HG02970 (cell line): ENCODE results near the gene MYBPH.

Source experiments
- ATAC-seq: cut with Tn5 transposase; IDR thresholded peaks from one replicate; pipeline ENCODE4 v1.9.1; 2021; ENCODE audit warnings: mild to moderate bottlenecking, moderate library complexity, moderate number of reproducible peaks; ENCODE audit not compliant: unreplicated experiment, low FRiP score

The MYBPH gene, protein sequence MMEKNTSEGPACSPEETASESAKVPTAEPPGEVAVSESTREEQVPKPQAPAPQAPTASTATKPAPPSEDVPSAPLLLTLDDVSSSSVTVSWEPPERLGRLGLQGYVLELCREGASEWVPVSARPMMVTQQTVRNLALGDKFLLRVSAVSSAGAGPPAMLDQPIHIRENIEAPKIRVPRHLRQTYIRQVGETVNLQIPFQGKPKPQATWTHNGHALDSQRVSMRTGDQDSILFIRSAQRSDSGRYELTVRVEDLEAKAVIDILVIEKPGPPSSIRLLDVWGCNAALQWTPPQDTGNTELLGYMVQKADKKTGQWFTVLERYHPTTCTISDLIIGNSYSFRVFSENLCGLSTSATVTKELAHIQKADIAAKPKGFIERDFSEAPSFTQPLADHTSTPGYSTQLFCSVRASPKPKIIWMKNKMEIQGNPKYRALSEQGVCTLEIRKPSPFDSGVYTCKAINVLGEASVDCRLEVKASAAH

GRCh38 chr1:203175237-203175826 is at the start of gene MYBPH:
MYBPH (minus strand) TSS chr1:203175826; CDS start chr1:203175755, 71 bp downstream.
- no peak for ATAC-seq

DNA sequence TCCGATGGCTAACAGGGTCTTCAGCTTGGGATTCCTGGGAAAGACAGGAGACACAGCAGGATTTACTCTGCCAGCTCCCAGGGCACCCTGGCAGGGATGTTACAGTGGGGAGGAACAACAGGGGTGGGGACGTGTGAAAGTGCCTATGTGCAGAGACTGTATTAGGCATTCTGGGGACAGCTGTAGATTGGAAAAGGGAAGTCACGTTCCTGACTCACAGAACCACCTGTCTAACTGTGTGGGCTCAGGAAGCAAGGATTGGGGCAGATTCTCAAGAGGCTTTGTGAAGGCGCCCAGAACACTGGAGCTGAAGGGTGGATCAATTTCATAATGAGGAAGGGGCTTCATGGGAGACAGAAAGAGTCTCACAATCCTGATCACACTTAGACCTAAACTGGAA is 49.4 kb upstream of the MYBPH start:
- ATAC-seq = no peak

GRCh38 chr1:203223012-203223775 is 47.6 kb upstream of the MYBPH start:
- no peak for ATAC-seq

GRCh38 chr1:203219934-203220333 is 44.3 kb upstream of the MYBPH start:
- no peak for ATAC-seq

GRCh38 chr1:203219171-203219570 is 43.5 kb upstream of the MYBPH start:
- ATAC-seq = no peak

DNA sequence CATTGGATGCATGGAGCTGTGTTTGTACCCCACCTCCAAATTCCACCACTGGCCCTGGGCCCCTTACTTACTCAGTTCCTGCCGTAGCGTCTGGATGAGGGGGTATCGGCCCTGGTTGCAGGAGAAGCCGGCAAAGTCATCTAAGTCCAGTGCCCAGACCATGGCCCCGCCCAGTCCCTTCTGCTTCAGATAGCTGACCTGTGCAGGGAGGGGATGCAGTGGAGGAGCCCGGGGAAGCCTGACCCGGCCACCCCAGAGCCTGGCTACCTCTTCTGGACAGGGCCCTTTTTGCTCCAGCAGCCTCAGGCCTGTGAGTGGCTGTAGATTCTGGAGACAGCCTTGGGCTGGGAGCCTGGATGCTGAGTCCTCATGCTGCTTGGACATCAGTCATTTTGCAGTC is 42.0 kb upstream of the MYBPH start:
- ATAC-seq = no peak

- ATAC-seq = no peak
Measured at GRCh38 chr1:203217139-203217655, 41.6 kb upstream of the MYBPH start.

DNA sequence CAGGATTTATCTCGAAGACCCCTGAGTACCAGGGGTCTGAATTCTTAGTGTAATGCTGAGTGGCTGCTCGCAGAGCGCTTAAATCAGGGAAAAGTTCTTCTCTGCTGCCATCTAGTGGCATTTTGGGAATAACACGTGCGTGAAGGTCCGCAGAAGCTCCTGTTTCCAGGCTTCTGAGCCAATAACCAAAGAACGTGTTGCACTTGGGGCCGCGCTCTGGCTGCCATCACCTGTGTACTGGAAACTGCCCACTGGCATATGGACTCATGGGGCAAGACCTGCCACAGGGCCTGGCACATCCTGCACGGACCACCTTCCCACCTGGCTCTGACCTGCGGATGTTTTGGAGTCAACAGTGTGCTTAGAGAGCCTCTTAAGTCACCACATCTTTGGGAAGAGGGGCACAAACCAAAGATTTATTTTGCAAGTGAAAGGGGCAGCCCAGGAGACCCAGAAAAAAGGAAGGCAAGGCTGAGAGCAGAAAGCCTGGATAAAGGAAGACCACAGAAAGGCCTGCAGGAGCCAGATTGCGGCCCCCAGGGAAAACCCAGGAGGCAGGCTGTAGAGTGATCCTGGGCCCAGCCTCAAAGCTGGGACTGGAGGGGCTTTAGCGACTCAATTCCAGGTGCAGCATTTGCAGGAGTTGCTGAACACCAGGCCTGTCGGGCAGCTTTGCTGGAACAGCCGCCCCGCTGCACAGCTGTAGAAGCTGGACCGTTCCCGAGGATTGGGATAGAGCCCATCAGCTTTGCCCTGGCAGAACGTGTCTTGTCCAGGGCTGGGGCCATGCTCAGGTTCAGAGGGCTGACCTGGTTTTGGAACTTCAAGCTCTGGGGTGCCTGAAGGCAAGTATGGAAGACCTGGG is 40.9 kb upstream of the MYBPH start:
- no peak for ATAC-seq

- ATAC-seq = no peak
Measured at GRCh38 chr1:203215573-203215972, 39.9 kb upstream of the MYBPH start.

- ATAC-seq = no peak
Measured at GRCh38 chr1:203214871-203215270, 39.2 kb upstream of the MYBPH start.

- ATAC-seq = no peak
Measured at GRCh38 chr1:203213126-203213525, 37.5 kb upstream of the MYBPH start.

- ATAC-seq = no peak
Measured at GRCh38 chr1:203211812-203212211, 36.2 kb upstream of the MYBPH start.

- ATAC-seq = no peak
Measured at GRCh38 chr1:203210988-203211387, 35.4 kb upstream of the MYBPH start.

GRCh38 chr1:203210350-203210749 is 34.7 kb upstream of the MYBPH start:
- ATAC-seq = no peak

DNA sequence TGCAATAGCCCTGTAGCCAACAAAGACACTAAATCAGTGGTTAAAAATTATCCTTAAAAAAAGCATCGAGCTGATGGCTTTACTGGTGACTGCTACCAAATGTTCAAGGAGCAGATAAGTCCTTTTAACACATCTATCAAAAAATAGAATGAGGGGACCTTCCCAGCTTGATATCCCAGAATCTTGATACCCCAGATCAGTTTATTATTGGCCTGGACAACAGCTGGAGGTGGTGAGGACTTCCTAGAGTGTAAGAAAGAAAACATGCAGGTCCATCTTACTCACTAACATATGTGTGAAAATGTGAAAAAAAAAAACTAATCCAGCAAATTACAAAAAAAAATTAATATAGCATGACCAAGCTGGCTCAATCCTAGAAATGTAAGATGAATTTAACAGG is 32.6 kb upstream of the MYBPH start:
- no peak for ATAC-seq

GRCh38 chr1:203207751-203208150 is 32.1 kb upstream of the MYBPH start:
- no peak for ATAC-seq

GRCh38 chr1:203206129-203206687 is 30.6 kb upstream of the MYBPH start:
- no peak for ATAC-seq

DNA sequence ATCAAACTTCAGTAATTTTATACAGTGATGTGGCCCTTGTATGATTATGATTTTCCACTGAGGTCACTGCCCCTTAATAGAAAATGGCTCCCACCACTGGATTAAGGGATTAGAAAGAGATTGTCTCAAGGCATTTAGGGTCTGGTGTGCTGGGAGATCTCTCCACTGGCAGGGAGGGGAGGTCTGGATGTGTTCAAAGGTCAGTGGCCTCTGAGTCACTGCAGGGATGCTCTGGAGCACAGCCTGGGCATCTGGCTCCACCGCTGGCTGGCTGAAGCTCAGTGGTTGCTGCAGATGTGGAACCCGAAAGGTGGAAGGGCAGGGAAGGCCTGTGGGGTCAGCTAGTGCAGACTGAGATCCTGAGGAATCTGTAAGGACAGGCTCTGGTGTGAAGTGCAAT is 29.1 kb upstream of the MYBPH start:
- ATAC-seq = no peak

DNA sequence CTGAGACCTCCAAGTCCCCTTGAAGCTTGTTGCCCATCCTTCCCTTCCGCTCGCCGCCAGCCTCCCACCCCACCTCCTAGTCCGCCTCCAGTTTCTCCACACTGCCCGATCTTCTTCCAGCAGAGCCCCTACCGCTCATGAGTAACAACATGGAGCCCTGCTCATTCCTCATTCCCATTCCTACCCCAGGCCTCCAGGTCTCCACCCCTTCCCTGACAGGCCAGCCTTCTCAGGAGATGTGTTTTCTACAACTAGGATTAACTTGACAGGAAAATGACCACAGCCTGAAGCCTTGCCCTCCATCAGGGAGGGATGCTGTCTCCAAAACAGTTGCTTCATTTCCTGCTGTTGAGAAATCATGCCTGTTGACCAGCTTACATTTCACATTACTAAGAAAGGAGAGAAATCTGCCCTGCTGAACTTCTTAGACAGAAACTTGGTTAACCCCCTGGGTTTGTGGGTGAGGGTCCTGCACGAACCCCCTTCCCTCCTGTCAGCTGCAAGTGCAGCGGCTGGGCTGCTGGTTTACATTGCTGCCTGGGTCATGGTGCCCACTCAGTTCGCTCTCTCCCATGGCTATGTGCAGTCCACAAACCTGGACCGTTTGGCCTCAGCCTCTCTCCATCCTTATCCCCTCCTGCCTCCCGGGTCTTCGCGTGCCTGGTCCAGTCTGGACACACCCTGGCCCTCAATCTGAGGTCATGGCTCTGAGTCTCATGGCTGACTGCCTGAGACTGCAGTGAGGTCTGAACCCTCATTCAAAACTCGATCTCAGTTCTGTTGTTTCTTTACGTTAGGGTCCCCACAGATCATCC is 27.0 kb upstream of the MYBPH start:
- ATAC-seq = no peak
